Adrenal gland (tissue), 5 donors: Measurements from ENCODE around the gene TMPO.

ENCODE experiments used
- POLR2A ChIP-seq, 2 donors: fragments of 450-650 bp; IDR thresholded peaks; one replicate each; pipeline ENCODE4 v1.6.1; 2017; ENCODE audit warnings: antibody characterized with exemption in 2 of 2, mild to moderate bottlenecking in 2 of 2, moderate library complexity in 1 of 2
- TF ChIP-seq, protein P1 (sequence below), 6 experiments: fragments of 450-650 bp in 4 of 6; fragments of 200-600 bp in 2 of 6; sonication (generic) in 1 of 6; IDR thresholded peaks; 1 replicate in 5 of 6; 2 replicates in 1 of 6; pipeline versions ENCODE4 v1.5.1 to v1.8.0; 2016 to 2021; ENCODE audit warnings: antibody characterized with exemption in 6 of 6, mild to moderate bottlenecking in 2 of 6, moderate library complexity in 1 of 6
- donor health status: DM: no; HTN: no; CAD: no.

DNA sequence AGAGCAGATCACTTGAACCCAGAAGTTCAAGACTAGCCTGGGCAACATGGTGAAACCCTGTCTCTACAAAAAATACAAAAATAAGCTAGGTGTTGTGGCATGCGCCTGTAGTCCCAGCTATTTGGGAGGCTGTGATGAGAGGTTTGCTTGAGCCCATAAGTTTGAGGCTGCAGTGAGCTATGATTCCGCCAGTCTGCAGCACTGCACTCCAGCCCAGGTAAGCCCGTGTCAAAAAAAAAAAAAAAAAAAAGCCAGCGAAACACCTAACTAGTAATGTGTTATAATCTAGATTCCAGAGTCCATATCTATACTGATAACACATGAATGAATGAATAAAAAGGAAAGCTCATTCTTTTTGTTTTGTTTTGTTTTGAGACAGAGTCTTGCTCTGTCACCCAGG is 59.6 kb downstream of the TMPO start:
- TF ChIP-seq, protein P1, sequence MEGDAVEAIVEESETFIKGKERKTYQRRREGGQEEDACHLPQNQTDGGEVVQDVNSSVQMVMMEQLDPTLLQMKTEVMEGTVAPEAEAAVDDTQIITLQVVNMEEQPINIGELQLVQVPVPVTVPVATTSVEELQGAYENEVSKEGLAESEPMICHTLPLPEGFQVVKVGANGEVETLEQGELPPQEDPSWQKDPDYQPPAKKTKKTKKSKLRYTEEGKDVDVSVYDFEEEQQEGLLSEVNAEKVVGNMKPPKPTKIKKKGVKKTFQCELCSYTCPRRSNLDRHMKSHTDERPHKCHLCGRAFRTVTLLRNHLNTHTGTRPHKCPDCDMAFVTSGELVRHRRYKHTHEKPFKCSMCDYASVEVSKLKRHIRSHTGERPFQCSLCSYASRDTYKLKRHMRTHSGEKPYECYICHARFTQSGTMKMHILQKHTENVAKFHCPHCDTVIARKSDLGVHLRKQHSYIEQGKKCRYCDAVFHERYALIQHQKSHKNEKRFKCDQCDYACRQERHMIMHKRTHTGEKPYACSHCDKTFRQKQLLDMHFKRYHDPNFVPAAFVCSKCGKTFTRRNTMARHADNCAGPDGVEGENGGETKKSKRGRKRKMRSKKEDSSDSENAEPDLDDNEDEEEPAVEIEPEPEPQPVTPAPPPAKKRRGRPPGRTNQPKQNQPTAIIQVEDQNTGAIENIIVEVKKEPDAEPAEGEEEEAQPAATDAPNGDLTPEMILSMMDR (IDR thresholded peaks at IDR 0.05) = no peak
- TF ChIP-seq POLR2A (IDR thresholded peaks at IDR 0.05) = no peak
